Mucosa of gallbladder (tissue), 1 donor: ENCODE data around the gene CNKSR2. TPM values are rescaled to one million over a fixed set of nuclear protein-coding genes. Genes with fewer than 3 reads are reported as not detected.
A peak's percentile ranks its signal among the peaks of the same experiment; 100 is the strongest.
"Not testable (repeated sequence)": the region's sequence is repeated elsewhere in the genome, so short reads cannot be mapped to it uniquely, and the experiment has no call there.

Source experiments
- DNase-seq: peaks from one replicate; pipeline ENCODE4 v3.0.0-alpha.2; 2020; ENCODE audit warnings: low spot score
- total RNA-seq: library from RNA; stranded (reverse); gene quantifications from one replicate; pipeline ENCODE4 v1.2.1, GENCODE V29; 2021
- donor health status: DM: no; HTN: no; CAD: no.

CNKSR2 gene
- total RNA-seq, 1 donor from 2014 or later, result 0.86 TPM

DNA sequence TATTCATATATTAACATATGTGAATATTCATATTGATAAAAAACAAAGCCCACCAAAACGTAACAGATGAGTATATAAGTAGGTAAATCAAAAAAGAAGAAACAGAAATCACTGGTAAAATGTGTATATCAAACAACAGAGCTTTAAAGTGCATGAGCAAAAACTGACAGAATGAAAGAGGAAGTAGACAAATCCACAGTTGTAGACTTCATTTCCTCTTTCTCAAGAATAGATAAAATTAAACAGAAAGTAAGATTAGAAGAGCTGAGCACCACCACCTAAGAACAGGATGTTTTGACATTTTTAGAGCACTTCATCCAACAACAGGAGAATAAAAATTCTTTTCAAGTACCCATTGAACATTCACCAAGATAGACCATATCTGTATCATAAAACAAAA lies 64.6 kb downstream of the CNKSR2 start:
- DNase-seq, result no peak

DNA sequence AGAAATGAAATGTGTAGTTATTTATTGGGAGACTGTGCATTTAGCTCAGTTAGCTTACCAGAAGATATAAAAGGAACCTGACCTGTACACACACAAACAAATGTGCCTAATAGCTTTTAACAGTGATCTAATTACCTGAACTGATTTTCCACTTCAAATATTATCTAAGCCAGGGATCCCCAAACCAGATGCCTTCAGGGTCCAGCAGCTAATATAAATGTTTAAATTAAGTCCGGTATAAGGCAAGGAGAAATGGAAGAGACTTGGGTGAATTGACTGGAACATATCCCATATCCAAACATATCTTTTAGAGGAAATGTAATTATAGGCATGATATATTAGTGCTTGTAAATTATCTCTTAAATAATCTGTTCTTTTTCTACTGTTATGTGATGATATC lies 66.7 kb downstream of the CNKSR2 start:
- DNase-seq, result no peak

DNA sequence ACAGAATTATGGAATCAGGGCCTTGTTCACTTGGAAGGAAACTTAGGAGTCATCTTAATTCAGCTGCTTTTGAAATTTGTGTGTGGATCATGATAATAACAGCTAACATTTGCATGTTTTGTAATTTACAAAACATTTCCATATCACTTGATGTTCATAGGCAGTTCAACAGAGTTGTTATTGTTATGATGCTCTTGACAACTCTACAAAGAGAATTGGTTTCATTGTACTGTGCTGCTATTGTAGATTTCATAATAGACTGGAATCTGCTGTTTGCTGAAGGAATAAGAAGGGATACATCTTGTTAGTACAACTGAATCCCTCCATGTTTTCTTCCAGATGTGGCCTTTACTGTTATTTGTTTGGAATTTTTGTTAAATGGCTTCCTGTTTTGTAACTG lies 83.5 kb downstream of the CNKSR2 start:
- no peak for DNase-seq

DNA sequence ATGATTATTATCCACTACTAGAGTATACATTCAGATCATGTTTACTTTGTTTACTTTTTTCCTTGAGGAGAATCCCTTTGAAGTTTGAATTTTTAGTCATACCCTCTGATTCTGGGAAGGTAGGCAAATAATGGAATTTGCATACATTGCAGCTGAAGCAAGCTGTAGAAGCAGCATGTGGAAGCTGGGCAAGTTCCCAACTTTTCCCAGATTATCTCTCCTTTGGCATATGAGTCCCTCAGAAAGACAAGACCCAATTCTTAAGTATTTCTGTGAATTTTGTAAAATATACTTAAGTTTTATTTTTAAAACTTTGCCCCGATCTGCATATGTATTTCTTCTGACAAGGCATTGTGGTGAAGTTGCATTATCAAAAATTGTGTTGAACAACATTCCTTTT lies 94.9 kb downstream of the CNKSR2 start:
- DNase-seq, result no peak

DNA sequence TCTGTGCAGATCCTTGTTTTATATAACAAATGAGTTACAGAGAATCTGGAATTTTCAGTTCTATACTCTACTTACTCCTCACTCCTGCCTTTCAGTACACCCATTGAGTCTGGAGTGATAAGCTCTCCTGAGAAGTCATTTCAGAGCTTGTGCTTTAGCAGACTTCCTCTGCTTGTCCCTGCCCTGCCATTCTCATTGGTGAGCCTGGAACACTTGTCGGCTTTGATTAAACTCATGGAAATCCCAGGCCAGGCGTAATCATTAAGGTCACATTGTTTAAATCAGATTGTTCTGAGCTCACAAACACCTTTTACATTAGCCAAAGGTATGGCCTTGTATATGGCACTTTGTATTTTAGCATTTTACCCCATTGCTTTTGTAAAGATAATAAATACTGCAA lies 102.7 kb downstream of the CNKSR2 start:
- DNase-seq, result no peak

DNA sequence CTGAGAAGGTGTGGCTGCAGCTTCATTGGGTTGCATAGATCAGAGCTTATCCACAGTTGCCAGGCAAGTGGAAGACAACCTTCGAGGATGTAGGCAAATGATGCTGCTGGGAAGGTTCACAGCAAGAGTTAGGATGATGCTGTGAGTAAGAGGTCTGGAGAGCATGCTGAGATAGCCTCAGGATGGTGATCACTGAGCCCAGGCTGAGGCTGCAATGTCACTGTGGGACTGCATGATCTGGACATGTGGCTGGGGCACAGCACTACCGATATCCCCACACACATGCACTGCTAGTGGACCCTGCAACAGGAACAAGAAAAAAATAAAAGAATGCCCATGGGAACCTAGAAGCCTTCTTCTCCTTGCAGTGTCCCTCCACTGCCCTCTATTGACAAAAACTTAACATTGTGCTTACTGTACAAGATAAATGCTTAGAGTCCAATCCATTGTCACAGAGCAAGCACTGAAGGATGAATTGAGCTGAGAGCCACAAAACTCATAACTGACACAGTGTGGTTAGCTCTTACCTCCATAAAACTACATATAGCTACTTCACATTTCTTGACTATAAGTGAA lies 105.6 kb downstream of the CNKSR2 start:
- no peak for DNase-seq

DNA sequence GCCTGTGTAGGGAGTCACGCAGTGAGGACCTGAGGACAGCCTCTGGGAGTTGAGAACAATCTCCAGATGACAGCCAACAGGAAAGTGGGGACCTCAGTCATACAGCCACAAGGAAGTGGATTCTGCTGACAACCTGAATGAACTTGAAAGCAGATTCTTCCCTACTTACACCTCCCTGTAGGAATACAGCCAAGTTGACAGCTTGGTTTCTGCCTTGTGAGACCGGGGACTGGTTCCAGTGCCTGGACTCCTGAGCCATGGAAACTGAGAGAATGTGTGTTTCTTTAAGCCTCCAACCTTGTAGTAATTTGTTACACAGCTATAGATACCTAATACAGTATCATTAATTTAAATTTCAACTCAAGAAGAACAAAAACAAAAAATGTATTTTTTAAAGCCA lies 107.5 kb downstream of the CNKSR2 start:
- DNase-seq, result no peak

DNA sequence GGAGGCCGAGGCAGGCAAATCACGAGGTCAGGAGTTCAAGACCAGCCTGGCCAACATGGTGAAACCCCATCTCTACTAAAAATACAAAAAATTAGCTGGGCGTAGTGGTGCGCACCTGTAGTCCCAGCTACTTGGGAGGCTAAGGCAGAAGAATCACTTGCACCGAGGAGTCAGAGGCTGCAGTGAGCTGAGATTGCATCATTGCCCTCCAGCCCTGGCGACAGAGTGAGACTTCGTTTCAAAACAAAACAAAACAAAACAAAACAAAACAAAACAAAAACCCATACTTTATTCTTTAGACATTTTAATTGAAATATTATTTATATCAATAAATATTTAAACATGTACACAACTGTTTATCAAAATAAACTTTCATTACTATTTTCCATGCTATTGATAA lies 109.8 kb downstream of the CNKSR2 start:
- not testable (repeated sequence) for DNase-seq

DNA sequence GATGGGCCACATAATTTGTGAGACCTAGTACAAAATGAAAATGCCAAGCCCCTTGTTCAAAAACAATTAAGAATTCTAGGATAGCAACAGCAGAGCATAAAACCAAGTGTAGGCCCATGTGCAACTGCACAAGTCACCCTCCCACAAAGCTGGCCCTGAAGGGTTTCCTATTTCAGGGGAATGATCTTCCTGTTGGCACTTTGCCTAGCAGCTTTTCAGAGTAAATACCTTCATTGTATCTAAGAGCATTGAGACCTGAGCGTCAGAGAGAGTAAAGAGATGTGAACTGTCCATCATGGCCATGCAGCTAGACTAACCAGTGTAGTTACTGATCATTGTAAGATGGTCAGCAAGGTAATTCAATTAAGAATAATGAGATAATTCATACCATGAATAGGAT lies 113.6 kb downstream of the CNKSR2 start:
- DNase-seq, result peak; percentile 13

DNA sequence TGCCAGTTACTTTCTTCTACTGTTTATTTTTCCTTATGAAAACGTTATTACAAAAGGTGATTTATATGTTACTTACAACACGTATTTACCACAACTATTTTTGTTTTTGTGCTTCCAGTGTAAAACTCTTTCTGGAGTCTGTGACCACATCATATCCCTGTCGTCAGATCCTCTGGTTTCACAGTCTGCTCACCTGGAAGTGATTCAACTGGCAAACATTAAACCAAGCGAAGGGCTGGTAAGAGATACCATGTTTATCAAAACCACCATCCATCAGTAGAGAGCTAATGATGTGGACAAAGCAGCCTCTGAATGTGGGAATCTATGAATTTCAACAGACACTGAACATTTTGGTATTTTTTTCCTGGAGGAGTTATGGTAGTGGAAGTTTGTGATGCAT lies 116.1 kb downstream of the CNKSR2 start:
- DNase-seq, result no peak

DNA sequence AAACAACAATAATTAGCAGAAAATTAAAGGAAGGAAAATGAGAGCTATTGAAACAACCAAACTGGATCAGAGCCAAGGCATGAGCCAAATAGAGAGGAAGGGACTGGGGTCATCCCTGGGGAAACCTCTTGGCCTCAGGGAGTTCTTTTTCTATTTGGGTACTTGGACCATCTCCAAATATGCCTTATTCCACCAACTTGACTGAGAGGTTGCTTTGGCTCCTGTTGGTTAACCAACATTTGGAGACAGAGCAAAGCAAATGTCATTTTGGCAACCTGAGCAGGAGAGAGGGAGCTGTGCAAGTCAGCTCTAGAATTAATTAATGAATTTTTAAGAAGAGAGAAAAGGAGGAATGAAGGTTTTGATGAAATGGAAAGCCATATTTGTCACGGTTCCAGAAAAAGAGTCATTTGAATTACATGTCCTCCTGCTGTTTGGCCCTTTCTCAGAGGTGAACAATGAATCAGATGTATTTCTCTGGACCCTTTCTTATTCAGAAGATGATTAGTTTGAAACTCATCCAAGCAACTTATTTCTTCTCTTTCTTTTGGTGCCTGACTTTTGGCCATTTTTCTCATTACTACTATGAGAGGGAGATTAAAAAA lies 119.1 kb downstream of the CNKSR2 start:
- DNase-seq, result no peak

DNA sequence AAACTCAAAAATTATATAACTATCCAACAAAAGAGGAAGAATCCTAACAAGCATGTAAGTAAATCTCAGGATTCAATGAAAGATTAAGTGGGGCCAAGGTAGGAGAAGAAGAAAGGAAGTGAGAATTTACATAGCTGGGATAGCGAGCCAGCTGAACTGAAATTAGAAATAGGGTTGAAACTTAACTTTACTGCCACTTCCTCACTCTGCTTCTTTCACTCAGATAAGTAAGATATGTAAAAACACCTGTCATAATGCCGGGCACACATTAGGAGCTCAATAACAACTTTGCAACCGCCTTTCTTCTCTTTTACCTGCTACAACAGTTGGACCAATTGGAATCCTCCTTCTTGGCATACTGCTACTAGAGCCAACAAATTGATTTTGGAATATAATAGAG lies 129.4 kb downstream of the CNKSR2 start:
- DNase-seq, result no peak

DNA sequence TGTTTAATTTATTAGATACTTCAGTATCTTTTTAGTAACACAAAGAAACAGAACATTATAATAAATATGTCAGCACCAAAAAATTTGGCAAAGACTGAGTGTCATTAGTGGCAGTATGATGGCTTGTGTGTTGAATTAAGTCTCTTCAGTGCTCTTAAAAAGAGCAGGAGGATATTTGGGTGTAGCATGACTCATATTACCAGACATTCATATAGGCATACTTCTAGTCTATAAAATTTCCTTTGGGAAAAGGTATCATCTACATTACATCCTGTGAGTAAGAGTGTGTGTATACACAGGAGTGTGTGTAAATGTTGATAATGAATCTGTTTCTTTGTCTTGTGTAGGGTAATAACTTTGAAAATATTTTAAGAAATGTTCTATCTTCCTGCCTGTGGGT lies 135.7 kb downstream of the CNKSR2 start:
- DNase-seq, result no peak

DNA sequence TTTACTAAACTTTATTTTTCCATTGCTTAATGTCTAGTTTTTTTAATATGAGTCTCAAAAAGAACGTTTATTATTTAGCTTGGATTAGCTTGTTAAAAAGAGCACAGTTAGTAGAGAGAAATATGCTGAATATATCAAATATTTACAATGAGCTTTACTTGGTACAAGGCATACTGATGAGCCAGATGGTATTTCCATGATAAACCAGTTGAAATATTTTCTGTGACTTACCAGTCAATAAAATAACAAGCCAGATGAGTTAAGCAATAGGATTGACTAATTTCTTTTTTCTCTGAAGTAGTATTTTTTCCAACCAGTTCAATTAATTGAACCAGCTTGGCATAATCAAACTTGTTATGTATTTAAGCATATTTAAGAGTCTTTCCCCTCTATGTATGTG lies 149.8 kb downstream of the CNKSR2 start:
- no peak for DNase-seq

DNA sequence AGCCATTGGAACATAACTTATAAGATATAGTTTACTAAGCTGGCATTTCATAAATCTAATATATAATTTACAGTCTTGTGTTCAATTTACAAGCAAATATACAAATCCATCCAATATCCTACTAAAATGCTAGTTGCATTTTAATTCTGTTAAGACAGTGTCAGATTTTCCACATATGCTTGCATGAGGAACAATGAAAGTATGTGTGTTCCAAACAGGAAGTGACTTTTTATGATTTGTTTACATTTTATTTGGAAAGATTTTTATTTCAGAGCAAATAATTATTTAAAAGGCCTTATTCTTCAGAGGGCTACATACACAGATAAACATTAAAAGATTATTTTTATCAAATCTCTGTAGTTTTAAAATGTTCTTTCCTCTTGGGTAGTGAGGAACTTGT lies 153.9 kb downstream of the CNKSR2 start:
- DNase-seq, result no peak

DNA sequence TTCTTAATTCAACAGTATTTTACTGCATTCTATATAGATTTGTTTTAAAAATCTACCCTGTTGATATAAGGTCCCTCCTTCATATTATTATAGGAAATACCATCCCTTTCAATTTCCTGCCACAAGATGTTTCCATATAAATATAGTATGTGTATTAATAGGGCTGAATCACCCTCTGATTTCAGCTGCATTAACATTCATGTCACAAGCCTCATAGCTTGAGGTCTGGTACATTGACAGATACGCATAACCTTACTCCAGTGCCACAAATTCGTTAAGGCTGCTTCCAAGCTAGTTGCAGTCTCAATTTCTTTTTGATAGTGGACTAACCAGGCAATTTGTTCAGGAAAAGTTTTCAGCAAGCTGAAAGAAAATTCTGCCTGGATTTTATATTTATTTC lies 155.6 kb downstream of the CNKSR2 start:
- DNase-seq, result no peak

DNA sequence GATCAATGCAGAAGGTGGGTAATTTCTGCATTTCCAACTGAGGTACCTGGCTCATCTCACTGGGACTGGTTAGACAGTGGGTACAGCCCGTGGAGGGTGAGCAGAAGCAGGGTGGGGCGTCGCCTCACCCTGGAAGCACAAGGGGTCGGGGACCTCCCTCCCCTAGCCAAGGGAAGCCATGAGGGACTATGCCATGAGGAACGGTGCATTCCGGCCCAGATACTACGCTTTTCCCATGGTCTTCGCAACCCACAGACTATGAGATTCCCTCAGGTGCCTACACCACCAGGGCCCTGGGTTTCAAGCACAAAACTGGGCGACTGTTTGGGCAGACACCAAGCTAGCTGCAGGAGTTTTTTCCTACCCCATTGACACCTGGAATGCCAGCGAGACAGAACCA lies 170.4 kb downstream of the CNKSR2 start:
- not testable (repeated sequence) for DNase-seq

DNA sequence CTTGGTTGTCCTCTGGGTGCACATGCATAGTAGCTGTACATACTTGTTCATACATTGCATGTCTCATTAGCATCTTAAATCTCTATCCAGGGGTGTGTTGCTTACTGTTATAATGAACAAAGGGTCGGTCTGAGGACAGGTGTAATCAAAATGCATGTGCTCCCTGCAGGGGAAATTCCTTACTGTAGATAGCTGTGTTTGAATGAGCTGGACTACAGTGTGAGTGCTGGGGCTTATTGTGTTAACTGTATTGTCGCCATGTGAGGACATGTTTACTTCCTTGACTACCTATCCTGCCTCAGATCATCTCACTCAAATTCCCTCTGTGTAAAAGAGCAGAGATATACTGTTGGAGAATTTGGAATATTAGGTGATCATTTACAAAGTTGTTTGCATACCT lies 185.2 kb downstream of the CNKSR2 start:
- DNase-seq, result no peak

DNA sequence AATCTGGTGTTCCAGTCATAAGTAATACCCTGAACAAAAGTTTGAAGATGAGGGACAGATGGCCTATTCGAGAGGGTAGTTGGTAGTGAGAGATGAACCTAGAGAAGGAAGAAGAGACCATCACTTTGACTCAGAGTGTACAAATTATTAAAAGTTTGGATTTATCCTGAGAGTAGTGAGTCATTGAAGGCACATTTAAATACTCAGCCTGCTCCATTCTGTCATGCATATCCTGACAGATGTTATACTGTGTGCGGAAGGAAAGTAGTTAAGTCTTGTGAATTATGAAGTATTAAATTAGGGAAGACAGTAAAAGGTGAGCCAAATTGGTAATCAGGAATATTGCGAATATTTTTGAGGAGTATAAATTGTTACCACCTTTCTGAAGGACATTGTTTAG lies 190.8 kb downstream of the CNKSR2 start:
- no peak for DNase-seq

DNA sequence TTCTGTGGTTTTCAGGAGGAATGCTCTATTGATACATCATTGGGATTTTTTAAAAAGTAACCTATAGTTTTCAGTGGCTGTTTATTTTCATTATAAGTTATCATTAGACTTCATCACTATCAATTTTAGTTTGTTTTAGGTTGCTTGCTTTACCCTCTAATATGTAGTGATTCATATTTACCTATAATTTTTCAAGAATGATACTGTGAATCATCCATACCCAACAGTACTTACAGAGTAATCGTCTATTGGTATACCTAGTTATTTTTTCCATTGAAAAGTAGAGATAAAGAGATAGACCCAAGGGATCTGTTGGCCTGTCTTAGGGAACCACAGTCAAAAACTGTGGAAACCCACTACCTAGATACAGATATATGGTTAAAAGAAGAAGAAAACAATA lies 200.6 kb downstream of the CNKSR2 start:
- DNase-seq, result no peak

DNA sequence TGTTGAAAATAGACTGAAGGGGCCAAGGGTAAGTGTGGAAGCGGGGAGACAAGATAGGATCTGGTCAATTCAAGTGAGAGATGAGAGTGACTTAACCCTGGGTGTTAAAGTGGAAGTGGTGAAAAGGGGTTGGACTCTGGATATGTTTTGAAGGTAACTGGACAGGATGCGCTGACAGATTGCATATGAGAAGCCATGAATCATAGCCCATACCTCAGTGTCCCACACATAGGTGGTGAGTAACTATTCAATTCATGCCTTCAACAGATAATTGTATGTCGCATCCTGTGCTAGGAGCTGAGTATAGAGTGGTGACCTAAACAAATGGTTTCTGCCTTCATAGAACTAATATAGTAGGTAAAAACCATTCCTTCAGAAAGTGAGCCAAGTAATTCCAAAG lies 207.3 kb downstream of the CNKSR2 start:
- DNase-seq, result no peak

DNA sequence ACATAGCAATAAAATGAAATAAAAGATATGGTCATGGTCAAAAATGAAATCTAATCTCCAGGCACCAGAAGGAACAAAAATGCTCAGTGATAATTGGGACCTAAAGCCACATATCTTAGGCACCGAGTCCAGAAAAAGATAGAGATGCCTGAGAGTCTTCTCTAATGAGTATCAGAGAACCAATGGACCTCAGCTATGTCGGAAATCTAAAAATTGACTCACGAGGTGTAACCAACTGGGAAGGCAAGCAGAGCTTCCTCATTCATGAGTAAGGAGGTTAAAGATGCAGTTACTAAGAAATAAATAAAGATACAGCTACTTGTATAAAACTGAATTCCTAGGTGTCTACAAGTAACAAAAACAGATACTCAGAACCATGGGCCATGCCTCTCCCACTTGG lies 211.8 kb downstream of the CNKSR2 start:
- DNase-seq, result no peak

DNA sequence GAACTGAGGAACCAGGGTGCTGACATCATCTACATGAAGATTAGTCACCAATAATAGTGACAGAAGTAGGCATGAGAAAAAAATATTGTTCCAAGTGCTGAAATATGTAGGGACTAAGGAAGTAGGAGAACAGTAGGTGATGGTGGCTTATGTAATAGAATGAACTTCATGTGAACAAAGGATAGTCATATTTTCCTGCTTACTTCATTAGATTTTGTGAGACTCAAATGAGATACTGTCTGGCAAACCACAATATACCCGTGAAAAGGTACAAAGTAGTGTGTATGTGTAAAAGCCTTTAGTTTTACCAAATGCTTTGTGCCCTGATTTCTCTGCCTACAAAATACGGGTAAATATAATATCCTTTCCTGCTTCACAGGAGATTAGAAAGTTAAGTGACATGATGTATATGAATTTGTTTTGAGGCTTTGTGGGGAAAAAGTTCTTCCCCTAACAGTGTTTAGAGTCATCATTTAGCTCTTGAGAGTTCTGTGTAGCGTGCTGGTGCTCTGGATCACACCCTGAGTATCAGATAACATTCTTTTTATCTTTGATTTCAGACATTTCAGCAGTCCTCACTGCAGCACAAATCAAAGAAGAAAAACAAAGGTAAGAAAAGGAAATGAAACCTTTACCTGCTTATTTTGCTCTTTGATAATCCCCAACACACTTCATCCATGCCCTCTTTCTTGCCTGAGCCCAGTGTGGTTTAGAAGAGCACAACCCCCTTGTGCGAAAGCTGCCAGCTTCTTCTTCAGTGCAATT lies 216.0 kb downstream of the CNKSR2 start:
- no peak for DNase-seq

DNA sequence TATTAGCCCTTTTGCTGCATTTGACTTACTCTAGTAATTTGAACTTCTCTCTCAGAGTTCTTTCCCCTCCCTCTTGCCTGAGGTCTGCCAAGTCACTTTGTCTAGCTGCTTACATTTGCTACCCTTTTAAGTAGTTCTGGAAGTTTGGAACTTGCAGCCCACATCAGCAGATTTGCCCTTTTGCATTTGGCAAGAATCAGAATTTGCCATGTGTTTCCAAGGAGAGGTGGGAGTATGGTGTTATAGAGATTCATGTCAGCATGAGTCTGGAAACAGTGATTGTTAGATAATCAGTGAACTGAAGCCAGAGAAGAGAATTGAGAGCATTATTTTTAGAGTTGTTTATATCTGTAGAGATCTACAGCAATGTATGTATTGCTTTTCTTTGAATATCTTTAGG lies 231.8 kb downstream of the CNKSR2 start:
- no peak for DNase-seq
